Peyer's patch (tissue), 4 donors: Measurements from ENCODE around the gene HBG2.

Experiments
- CTCF ChIP-seq, 6 experiments: fragments of 450-650 bp in 4 of 6; fragments of 200-600 bp in 2 of 6; sonication (generic) in 1 of 6; IDR thresholded peaks; one replicate each; pipeline ENCODE4 v1.5.1; 2017 to 2019; ENCODE audit warnings: antibody characterized with exemption in 6 of 6, mild to moderate bottlenecking in 3 of 6, moderate library complexity in 1 of 6
- POLR2A ChIP-seq, 2 donors: fragments of 450-650 bp; IDR thresholded peaks; one replicate each; pipeline ENCODE4 v1.5.1; 2017; ENCODE audit warnings: antibody characterized with exemption in 2 of 2, mild to moderate bottlenecking in 2 of 2, moderate library complexity in 2 of 2

- TF ChIP-seq POLR2A (IDR thresholded peaks at IDR 0.05) (no peak), CTCF (IDR thresholded peaks at IDR 0.05) (no peak)
Measured at GRCh38 chr11:5284637-5285036, 30.1 kb upstream of the HBG2 start.
